ENCODE data around the gene PARN.
"Not testable (repeated sequence)": the region's sequence is repeated elsewhere in the genome, so short reads cannot be mapped to it uniquely, and the experiment has no call there.

The PARN gene

GRCh38 chr16:14586637-14587305 lies 43.3 kb downstream of the PARN start:
- Histone ChIP-seq H3K9ac (ENCODE audit: low read length) (no peak overlapping the region), H3K4me1 (ENCODE audit: control insufficient read depth, insufficient read depth, low read length) (no peaks in the 10 kb centered on the region), H3K27ac (ENCODE audit: low read depth, low read length) (no peak overlapping the region), H3K36me3 (ENCODE audit: control insufficient read depth, insufficient read depth, low read length) (peaks cover 7% of the 10 kb centered on the region), H3K4me3 (ENCODE audit: low read length) (no peak overlapping the region), H3K27me3 (ENCODE audit: control insufficient read depth, insufficient read depth, low read length) (no peaks in the 10 kb centered on the region)

GRCh38 chr16:14585287-14585686 lies 44.8 kb downstream of the PARN start:
- H3K36me3 ChIP-seq (ENCODE audit: control insufficient read depth, insufficient read depth, low read length), result peaks cover 7% of the 10 kb centered on the region
- H3K4me3 ChIP-seq (ENCODE audit: low read length), result no peak overlapping the region

GRCh38 chr16:14580926-14581325 lies 49.1 kb downstream of the PARN start:
- H3K27me3 ChIP-seq (ENCODE audit: control insufficient read depth, insufficient read depth, low read length); H3K36me3 ChIP-seq (ENCODE audit: control insufficient read depth, insufficient read depth, low read length); H3K27ac ChIP-seq (ENCODE audit: low read depth, low read length); H3K9ac ChIP-seq (ENCODE audit: low read length); H3K4me1 ChIP-seq (ENCODE audit: control insufficient read depth, insufficient read depth, low read length); H3K4me3 ChIP-seq (ENCODE audit: low read length): not testable (repeated sequence)

More at GRCh38 chr16:14585287-14585686, 44.8 kb downstream of the PARN start:
- H3K27me3 ChIP-seq (ENCODE audit: control insufficient read depth, insufficient read depth, low read length), result no peaks in the 10 kb centered on the region
- H3K9ac ChIP-seq (ENCODE audit: low read length), result no peak overlapping the region
- no peaks in the 10 kb centered on the region for H3K4me1 ChIP-seq (ENCODE audit: control insufficient read depth, insufficient read depth, low read length)
- H3K27ac ChIP-seq (ENCODE audit: low read depth, low read length), result no peak overlapping the region

GRCh38 chr16:14579266-14579665 lies 50.8 kb downstream of the PARN start:
- H3K27me3 ChIP-seq (ENCODE audit: control insufficient read depth, insufficient read depth, low read length), result no peaks in the 10 kb centered on the region
- H3K4me1 ChIP-seq (ENCODE audit: control insufficient read depth, insufficient read depth, low read length), result no peaks in the 10 kb centered on the region
- H3K27ac ChIP-seq (ENCODE audit: low read depth, low read length), result no peak overlapping the region
- no peak overlapping the region for H3K4me3 ChIP-seq (ENCODE audit: low read length)
- H3K36me3 ChIP-seq (ENCODE audit: control insufficient read depth, insufficient read depth, low read length), result peaks cover 14% of the 10 kb centered on the region
- no peak overlapping the region for H3K9ac ChIP-seq (ENCODE audit: low read length)

- H3K4me1 ChIP-seq (ENCODE audit: control insufficient read depth, insufficient read depth, low read length), result no peaks in the 10 kb centered on the region
- H3K27me3 ChIP-seq (ENCODE audit: control insufficient read depth, insufficient read depth, low read length), result no peaks in the 10 kb centered on the region
- peaks cover 13% of the 10 kb centered on the region for H3K36me3 ChIP-seq (ENCODE audit: control insufficient read depth, insufficient read depth, low read length)
- no peak overlapping the region for H3K27ac ChIP-seq (ENCODE audit: low read depth, low read length)
- H3K9ac ChIP-seq (ENCODE audit: low read length), result no peak overlapping the region
- no peak overlapping the region for H3K4me3 ChIP-seq (ENCODE audit: low read length)
Observed at GRCh38 chr16:14576532-14576931, 53.5 kb downstream of the PARN start.

- H3K27me3 ChIP-seq (ENCODE audit: control insufficient read depth, insufficient read depth, low read length), result no peaks in the 10 kb centered on the region
- H3K36me3 ChIP-seq (ENCODE audit: control insufficient read depth, insufficient read depth, low read length), result peaks cover 13% of the 10 kb centered on the region
- no peak overlapping the region for H3K9ac ChIP-seq (ENCODE audit: low read length)
- no peak overlapping the region for H3K4me3 ChIP-seq (ENCODE audit: low read length)
- no peaks in the 10 kb centered on the region for H3K4me1 ChIP-seq (ENCODE audit: control insufficient read depth, insufficient read depth, low read length)
- H3K27ac ChIP-seq (ENCODE audit: low read depth, low read length), result no peak overlapping the region
Observed at GRCh38 chr16:14576069-14576468, 54.0 kb downstream of the PARN start.

GRCh38 chr16:14574698-14575415 lies 55.2 kb downstream of the PARN start:
- H3K27ac ChIP-seq (ENCODE audit: low read depth, low read length); H3K4me3 ChIP-seq (ENCODE audit: low read length); H3K9ac ChIP-seq (ENCODE audit: low read length); H3K27me3 ChIP-seq (ENCODE audit: control insufficient read depth, insufficient read depth, low read length); H3K4me1 ChIP-seq (ENCODE audit: control insufficient read depth, insufficient read depth, low read length): not testable (repeated sequence)
- H3K36me3 ChIP-seq (ENCODE audit: control insufficient read depth, insufficient read depth, low read length), result peaks cover 13% of the 10 kb centered on the region

- H3K4me3 ChIP-seq (ENCODE audit: low read length), result no peak overlapping the region
- H3K36me3 ChIP-seq (ENCODE audit: control insufficient read depth, insufficient read depth, low read length), result peaks cover 13% of the 10 kb centered on the region
- no peak overlapping the region for H3K9ac ChIP-seq (ENCODE audit: low read length)
- no peaks in the 10 kb centered on the region for H3K27me3 ChIP-seq (ENCODE audit: control insufficient read depth, insufficient read depth, low read length)
- no peak overlapping the region for H3K27ac ChIP-seq (ENCODE audit: low read depth, low read length)
- H3K4me1 ChIP-seq (ENCODE audit: control insufficient read depth, insufficient read depth, low read length), result no peaks in the 10 kb centered on the region
Observed at GRCh38 chr16:14572535-14572934, 57.5 kb downstream of the PARN start.

- Histone ChIP-seq H3K4me3 (ENCODE audit: low read length) (no peak overlapping the region), H3K27me3 (ENCODE audit: control insufficient read depth, insufficient read depth, low read length) (no peaks in the 10 kb centered on the region), H3K36me3 (ENCODE audit: control insufficient read depth, insufficient read depth, low read length) (peaks cover 2% of the 10 kb centered on the region), H3K4me1 (ENCODE audit: control insufficient read depth, insufficient read depth, low read length) (peaks cover 12% of the 10 kb centered on the region), H3K9ac (ENCODE audit: low read length) (no peak overlapping the region), H3K27ac (ENCODE audit: low read depth, low read length) (no peak overlapping the region)
Observed at GRCh38 chr16:14569213-14569612, 60.8 kb downstream of the PARN start.

- no peaks in the 10 kb centered on the region for H3K36me3 ChIP-seq (ENCODE audit: control insufficient read depth, insufficient read depth, low read length)
- H3K4me3 ChIP-seq (ENCODE audit: low read length), result no peak overlapping the region
- no peak overlapping the region for H3K27ac ChIP-seq (ENCODE audit: low read depth, low read length)
- peaks cover 15% of the 10 kb centered on the region for H3K4me1 ChIP-seq (ENCODE audit: control insufficient read depth, insufficient read depth, low read length)
- no peaks in the 10 kb centered on the region for H3K27me3 ChIP-seq (ENCODE audit: control insufficient read depth, insufficient read depth, low read length)
- no peak overlapping the region for H3K9ac ChIP-seq (ENCODE audit: low read length)
Observed at GRCh38 chr16:14566599-14566998, 63.5 kb downstream of the PARN start.

- H3K9ac ChIP-seq (ENCODE audit: low read length), result no peak overlapping the region
- H3K4me3 ChIP-seq (ENCODE audit: low read length), result no peak overlapping the region
- H3K27me3 ChIP-seq (ENCODE audit: control insufficient read depth, insufficient read depth, low read length), result no peaks in the 10 kb centered on the region
- peaks cover 15% of the 10 kb centered on the region for H3K4me1 ChIP-seq (ENCODE audit: control insufficient read depth, insufficient read depth, low read length)
- H3K36me3 ChIP-seq (ENCODE audit: control insufficient read depth, insufficient read depth, low read length), result no peaks in the 10 kb centered on the region
- H3K27ac ChIP-seq (ENCODE audit: low read depth, low read length), result peak overlapping the region; percentile 29
Observed at GRCh38 chr16:14565688-14566025, 64.4 kb downstream of the PARN start.

- H3K4me3 ChIP-seq (ENCODE audit: low read length), result peak overlapping the region; percentile 42
- no peak overlapping the region for H3K9ac ChIP-seq (ENCODE audit: low read length)
- no peaks in the 10 kb centered on the region for H3K27me3 ChIP-seq (ENCODE audit: control insufficient read depth, insufficient read depth, low read length)
- peaks cover 15% of the 10 kb centered on the region for H3K4me1 ChIP-seq (ENCODE audit: control insufficient read depth, insufficient read depth, low read length)
- H3K27ac ChIP-seq (ENCODE audit: low read depth, low read length), result peak overlapping the region; percentile 77
- H3K36me3 ChIP-seq (ENCODE audit: control insufficient read depth, insufficient read depth, low read length), result no peaks in the 10 kb centered on the region
Observed at GRCh38 chr16:14564861-14565687, 65.0 kb downstream of the PARN start.

All from rectal smooth muscle tissue (tissue), 1 donor.